Measurements from ENCODE around the gene PTPRK.
A peak's percentile ranks its signal among the peaks of the same experiment; 100 is the strongest.

PTPRK gene

DNA sequence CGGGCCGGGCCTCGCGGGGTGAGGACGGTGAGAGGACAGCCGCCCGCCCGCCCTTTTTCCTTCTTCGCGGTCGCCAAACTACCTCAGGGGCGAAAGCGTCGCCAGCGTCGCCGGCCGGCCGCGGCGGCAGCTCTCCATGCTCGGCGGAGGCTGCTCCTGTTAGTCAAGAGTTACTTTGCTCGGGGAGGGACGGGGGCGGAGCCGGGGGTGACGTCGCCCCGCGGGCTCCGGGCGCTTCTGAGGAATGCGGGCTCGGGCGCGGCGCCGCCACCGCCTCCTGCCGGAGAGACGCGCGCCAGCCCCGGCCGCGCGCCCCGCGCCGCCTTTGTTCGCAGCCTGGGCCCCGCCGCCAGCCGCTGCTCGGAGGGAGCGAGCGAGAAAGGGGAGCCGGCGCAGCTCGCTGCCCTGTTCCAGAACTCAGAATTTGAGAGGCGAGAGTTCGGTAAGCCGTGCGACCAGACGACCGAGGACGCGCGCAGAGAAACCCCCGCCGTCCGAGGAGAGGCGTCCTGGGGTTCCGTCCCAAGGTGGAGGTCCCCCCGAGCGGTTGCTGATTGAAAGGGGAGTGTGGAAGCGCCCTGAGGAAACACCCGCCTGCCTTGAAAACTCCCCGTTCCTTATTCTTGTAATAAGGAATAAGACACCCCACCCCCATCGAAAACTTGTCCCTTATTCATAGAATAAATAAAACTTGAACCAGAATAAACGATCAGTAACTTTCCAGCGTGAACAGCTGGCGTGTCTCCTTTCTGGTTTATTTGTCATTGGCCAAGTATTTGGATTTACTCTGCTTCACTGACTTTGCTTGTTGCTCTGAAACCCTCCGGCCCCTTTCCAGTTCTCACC is at the start of gene PTPRK:
PTPRK (minus strand) TSS at position 164 of the 846 bp plus-strand sequence. CDS start 241 bp downstream, outside the sequence.
- DNase-seq: peak; percentile 93

DNA sequence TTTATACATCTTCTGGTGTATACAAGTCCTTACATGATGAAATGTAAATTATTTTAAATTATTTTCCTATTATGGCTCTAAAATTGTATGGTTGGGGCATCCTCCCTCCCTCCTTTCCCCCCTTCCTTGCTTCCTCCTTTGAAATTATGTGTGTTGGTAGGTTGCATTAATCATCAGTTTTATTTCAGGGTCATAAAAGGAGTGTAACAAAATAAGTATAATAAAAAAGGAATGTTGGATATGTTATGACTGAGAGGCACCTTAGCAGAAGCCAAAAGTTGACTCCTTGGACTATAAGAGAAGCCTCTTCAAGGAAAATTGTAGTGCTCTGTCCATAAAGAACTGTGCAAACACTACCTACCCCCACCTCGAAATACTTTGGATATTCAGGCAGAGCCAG is 46.6 kb upstream of the PTPRK start:
- peak; percentile 51 for DNase-seq

DNA sequence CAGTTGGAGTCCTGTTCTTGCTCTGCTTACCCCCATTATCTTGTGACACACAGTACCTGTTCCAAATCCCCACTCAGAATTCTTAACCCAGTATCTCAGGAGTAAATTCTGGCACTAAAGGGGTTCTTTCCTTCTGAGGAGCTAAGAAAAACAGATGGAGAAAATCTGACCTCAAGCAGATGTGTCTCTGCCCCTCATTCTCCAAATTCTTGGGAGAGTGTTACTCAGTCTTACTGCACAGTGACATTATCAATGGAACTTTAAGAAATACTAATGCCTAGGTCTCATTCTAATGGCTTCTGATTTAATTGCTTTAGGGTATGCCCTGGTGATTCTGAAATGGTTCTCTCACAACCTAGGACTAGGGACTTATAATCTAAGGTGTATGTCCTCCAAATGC is 40.6 kb upstream of the PTPRK start:
- DNase-seq: peak; percentile 14

DNA sequence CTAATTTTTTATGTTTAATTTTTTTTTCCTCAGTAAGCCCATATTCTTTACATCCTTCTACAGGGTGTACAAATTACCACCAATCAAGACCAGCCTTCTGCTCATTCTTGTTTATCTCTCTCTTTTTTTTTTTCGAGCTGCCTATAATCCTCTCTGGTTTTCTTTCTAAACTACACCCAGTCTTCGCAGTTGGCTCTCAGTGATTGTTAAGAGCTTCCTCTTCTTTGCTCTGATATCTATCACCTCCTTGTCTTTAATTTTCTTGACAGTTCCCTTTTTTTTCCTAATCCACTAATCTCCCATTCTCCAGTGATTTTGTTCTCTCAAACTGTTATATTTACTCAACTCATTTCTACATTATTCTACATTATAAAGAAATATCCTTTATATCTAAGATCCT is 38.5 kb upstream of the PTPRK start:
- no peak for DNase-seq

DNA sequence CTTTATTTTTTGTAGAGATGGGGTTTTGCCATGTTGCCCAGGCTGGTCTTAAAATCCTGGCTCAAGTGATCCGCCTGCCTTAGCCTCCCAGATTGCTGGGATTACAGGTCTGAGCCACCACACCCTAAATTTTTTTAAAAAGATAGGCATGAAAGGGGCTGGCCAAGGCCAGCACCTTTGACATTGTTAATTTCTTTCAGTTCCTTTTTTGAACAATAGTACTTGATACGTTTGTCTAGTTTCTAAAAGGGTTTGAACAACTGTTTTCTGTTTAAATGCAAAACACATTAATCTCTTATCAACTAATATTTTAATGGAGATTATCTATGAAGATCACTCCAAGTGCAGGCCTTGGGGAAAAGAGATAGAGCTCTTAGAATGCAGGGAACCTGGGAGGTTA is 37.6 kb upstream of the PTPRK start:
- no peak for DNase-seq

DNA sequence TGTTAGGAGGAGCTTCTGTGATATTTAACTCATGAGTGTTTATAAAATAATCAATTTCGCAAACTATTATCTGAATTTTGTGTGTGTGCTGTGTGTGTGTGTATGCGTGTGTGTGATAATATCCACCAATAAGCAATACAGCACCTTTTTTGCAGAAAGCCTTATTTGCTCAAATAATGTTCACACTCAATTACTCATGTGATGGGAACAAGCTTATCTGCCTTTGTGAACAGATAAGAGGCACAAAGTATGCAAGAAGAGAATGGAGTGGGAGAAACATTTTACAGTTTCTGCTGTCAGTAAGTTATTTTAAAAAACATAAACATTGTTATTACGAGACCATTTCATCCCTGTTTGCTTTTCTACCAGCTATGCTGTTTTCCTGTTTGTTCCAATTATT is 36.7 kb upstream of the PTPRK start:
- no peak for DNase-seq

DNA sequence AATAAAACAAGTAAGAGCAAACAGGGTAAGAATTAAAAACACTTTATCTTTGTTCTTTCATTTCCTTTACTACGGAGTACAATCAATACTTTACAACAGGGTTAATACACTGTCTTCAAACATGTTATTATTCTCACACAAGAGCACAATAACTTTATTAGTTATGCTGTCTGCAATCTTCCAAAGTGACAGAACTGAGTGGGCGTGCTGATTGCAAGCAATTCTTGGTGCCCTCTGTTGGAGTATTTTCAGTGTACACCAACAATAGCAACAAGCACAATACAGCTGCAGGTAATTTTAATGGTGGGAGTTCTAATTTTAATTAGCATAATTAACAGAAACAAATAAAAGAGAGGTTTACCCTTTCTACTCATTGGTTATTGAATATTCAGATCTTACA is 33.9 kb upstream of the PTPRK start:
- DNase-seq: no peak

DNA sequence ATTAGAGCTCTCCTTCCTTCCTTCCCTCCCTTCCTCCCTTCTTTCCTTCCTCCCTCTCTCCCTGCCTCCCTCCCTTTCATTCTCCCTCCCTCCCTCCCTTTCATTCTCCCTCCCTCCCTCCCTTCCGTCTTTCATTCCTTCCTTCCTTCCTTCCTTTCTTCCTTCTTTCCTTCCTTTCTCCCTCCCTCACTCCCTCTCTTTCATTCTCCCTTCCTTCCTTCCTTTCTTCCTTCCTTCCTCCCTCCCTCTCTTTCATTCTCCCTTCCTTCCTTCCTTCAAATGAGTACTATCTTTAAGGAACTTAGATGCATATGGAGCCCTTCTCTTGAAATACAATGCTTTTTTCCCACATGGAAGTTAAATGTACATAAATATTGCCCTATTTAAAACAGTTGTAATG is 20.9 kb upstream of the PTPRK start:
- no peak for DNase-seq

DNA sequence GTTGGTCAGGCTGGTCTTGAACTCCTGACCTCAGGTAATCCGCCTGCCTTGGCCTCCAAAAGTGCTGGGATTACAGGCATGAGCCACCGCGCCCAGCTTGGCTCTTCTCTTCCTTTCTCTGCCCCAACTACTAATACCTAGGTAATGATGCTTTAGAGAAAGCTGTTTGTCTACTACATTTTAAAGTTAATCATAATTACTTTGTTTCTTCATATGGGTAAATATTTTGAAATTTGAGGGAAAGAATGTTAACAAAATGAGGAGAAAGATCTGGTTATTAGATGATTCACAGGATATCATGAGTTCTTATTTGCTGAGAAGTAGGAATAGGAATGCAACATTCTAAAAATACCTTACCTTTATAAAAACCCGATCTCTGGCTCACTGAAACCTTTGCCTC is 18.4 kb upstream of the PTPRK start:
- DNase-seq: peak; percentile 17

DNA sequence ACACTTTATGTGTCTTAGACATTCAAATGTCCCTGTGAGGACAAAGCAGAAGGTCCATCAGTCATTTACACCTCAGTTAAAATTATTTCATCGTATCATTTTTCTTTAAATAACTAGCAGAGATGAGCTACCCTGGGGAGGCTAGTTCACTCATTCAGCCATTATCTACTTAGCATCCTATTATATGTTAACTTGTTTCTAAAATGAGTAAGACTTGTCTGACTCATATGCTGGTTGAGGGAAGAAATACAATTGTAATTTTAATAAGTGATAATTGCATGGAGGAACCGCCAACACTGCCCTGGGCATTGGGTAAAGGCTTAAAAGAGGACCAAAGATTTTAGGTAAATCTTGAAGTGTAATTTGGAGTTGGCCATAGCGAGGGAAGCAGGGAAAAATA is 12.4 kb upstream of the PTPRK start:
- DNase-seq: no peak

DNA sequence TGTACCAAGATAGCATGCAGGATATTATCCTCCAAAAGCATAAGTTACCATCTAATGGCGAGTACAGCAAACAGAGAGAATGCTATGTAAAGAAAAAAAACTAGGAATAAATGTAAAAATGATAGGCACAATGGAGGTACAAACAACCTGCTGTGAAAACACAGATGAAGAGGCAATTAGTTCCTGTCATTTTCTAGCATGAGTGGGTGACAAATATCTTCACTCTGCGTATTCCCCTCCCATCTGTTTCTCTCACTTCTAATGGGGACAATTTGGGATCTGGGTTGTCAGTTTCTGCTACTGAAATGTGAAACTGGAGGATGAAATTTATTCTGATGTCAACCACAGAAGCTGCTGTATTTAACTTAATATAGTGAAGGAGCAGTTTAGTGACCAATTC is 11.7 kb upstream of the PTPRK start:
- DNase-seq: no peak

DNA sequence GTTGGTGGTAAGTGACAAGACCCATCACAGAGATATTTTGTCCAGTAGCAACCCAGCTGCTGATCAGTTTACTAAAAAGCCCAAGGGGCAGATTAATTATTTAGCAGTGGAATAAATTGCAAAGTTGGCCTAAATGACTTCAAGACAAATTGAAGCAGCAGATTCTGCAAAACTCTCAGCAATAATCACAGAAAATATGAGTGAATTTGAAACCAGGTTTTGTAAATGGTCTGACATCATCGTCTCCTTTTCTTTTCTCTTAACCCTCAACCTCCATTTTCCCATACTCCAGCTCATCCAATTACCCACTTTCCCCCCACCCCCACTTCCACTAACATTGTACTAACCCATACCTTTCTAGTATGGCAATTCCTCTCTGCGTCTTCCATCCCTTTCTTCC is 11.3 kb upstream of the PTPRK start:
- DNase-seq: no peak

DNA sequence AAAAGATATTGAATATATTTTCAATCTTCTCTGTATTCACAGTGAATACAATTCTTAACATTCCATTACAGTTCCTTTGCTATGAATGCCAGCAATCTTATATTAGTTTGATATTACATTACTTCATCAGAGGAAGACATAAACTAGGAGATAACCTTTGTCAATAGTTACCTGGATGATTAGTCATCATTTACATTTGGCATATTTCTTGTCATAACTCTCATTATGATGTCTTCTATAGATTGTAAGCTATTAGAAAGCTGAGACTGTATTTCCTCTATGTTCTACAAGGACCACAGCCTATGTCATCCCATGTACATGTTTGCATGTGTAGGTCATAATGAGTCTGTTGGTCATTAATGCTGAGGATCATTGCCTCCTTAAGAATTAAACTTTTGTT is 7.8 kb upstream of the PTPRK start:
- no peak for DNase-seq

DNA sequence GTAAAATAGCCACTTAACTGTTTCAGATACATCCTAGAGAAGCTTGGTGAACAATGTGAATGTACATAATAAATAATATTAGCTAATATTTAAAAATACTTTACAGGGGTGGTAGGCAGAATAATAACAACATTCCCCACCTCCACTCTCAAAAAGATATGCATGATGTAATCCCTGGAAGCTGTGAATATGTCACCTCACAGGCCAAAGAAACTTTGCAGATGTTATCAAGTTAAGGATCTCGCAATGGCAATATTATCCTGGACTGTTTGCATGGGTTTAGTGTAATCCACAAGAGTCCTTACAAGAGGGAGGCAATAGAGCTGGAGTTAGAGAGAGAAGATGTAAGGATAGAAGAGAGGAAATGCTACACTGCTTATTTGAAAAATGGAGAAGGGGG is 7.0 kb upstream of the PTPRK start:
- no peak for DNase-seq

DNA sequence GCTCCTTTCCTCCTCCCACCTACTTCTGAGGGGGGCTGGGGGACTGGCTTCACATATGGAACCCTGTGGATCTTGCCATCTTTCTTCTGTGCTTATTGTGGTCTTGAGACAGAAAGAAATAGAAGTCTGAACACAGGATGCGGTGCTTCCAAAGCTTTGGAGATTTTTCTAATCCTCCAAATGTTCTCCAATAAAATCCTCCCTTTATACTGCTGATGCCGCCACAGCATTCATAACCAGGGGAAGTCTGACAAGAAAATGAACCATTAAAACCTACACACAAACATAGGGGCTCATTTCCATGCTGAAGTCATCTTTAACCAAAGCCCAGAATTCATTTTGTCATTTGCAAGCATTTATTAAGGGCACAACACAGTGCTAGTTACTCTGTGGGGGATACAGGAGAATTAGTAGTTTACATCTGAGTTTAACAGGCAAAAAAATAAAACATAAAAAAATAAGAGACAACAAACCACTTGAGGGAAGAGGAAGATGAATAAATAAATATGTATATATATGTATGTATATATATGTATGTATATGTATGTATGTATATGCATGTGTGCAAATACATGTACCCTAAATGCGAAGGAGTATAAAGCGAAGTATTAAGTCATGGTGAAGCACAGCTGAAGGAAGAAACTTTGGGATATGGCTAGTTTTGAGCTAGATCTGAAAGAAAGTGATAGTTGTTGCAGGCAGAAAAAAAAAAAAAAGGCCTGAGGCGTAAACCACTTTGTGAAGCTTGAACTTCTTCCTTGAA is 5.9 kb upstream of the PTPRK start:
- DNase-seq: no peak

DNA sequence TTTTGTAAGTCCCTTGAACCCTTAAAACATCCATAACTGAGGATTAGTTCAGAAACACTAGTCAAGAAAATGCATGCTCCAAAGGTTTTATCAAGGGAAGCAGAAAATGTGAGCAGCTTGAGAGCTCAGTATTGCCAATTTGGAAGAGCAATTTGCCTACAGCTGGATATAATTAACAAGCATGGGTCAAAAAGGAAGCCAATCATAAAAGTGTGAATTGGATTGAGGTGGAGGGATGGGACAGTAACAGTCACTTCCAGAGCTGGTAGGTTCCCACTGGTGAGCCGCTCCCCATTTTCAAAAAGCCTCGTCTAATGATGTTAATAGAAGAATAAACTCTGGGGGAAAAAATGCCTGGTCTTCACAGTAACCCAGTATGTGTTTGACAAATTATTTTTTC is 5.0 kb upstream of the PTPRK start:
- DNase-seq: no peak

DNA sequence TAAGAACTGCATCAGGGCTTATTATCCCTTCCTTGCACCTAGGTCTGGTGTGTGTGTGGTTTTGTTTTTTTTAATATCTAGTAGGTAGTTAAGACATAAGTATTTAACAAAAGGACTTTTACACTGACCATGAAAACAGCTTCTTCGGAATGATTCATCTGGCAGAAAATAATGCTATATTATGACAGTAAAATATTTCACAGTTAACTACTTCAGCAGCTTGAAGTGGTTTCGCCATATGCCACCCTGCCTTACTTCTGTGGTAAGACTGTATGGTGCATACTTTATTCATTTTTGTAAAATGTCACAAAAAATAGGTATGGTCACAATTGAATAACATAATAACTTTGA is 858 bp upstream of the PTPRK start:
- peak; percentile 44 for DNase-seq

DNA sequence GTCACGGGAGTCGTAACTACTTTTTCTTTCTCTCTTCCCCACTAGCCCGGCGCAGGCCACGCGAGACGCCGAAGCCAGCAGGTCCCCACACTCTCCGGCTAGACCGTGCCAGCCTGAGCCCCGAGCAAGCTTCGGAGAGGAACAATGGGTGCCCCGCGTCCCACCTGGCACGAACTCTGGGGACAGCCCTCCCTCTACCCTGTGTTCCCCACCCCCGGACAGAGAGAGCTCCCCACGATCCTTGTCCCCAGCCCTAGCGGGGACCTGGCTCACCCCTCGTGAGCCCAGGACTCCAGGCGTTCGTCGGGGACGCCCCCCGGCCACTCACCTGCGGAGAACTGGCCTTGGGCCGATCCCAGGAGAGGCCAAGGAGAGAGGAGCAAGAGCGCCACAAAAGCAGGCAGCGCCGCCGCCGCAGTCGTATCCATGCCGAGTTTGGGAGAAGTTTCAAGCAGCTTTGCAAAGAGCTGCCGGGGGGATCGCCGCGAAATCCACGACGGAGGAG is 416 bp downstream of the PTPRK start:
- DNase-seq: no peak

DNA sequence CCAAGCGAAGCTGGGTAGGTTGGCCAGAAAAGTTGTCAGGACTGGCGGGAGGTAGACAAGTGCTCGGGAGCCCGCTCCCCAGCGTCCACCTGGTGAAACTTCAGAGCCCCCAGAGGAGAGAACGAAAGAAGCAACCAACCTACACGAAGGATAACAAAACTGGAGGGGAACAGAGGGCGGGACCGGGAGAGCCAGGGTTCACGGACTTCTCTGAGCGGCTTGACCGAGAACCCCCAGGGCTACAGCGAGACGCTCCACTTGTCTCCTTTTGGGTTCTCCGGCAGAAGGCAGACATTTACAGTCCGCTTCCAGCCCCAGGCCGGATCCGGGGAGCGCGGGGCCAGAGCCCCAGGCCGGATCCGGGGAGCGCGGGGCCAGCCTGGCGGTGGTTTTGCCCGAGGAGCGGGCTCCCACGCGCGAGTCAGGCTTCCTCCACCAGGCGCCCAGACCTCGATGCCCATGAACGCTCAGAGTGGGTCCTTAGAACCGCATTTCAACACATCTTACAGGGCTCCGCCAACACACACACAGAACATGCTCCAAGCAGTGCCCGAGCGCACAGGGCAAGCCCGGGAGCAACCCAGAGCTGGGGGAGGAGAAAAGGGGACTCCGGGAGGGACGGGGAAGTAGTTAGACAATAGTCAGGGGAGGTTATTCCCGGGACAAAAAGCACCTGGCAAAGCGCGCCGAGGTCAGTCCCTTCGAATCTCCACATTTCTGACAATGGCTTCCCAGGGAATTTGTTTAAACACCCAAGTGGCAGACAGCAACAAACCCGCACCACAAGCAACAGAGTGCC is 1.1 kb downstream of the PTPRK start:
- DNase-seq: peak; percentile 43

DNA sequence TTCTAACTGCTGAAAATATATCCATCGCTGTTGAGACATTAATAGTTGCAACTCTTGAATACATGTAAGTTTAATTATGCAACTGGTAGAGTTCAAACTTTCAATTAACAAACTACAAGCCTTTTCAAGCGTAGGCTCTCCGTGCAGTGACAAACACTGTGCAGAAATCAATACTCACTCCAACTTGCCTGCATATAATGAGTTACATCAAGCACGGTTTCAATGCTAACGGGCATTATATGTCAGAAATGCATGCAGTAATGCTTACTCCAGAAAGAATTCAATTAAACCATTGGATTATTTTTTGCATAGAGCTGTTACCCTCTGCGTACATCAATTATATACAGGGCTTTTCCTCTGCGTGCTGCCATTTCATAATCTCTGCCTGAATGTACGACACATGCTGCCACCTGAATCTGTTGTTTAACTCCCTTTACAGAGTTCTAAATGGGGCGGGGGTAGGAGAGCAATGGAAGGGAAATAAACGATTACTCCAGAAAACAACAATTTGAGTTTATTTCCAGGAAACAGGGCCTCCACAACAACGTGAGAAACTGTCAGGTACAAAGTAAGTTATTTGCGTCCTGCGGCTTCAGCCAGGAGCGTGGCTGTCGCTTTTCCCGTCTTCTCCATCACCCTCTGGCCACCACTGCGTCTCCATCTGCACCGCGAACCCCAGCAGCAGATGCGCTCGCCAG is 1.8 kb downstream of the PTPRK start:
- no peak for DNase-seq

DNA sequence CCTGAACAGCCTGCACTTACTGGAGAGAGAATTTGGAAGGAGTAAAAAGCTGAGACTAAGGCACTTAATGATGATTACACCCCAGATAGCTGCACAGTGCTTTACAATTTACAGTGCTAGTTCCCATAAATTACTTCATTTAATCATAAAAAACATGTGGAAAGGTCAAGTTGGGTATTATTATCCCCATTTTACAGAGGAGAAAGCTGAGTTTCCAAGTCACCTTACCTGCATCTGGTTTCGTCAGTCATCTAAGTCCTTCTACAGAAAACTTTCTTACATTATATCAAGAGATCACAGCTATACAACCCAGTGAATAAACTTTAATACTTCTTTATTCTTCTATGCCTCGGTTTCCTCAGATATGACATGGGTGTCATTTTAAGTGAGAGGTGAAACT is 3.3 kb downstream of the PTPRK start:
- no peak for DNase-seq

DNA sequence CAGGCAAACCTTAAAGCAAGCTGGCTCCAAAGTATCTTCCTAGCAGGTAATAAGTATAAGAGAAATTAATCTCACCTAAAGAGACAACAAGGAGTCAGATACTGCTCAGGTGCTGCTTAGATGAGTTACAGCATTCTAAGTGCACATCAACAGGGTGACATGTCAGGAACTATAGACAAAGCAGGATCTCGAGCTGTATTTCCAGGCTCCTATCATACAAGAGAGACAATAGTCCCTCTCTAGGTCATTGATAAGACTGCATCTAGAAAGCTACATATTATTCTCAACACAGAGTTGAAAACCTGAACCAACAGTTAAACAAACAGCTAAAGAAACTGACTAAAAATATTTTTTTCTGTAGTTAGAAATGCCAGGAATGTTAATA is 3.9 kb downstream of the PTPRK start:
- no peak for DNase-seq

All from fibroblast of upper back skin (primary cell).